ENCODE measurements around the gene WDPCP.
A peak's percentile ranks its signal among the peaks of the same experiment; 100 is the strongest.
"Not testable (repeated sequence)": the region's sequence is repeated elsewhere in the genome, so short reads cannot be mapped to it uniquely, and the experiment has no call there.

WDPCP gene

DNA sequence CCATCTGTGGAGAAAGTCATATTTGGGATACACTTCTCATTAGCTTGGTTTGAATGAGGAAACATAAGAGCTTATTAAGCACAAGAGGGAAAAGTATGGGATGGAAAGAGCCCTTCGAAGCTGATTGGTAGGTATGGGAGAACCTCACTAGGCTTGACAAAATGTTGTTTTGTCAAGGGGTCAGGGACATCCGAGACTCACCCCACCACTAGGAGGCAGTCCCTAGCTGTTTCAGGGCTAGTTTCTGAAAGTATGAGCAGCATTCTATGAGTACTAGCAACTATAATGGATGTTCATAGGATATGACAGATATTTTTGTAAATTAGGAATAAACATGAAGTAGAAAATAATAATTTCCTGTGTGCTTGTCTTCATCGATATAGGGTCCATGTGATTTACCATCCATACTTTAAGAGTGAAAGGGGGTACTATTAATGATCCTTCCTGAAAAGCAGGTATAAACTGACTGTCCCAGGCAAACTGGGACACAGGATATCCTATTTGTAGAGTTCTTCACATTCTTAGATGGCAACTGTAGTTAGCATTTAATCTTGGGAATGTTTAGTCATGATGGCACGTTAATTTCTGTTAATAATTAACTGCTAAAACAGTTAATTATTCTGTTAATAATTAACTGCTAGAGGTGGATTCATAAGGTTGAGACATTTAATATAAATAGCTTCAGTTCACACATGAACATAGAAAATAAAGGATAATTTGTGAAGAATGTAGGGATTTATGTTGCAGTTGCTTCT lies 509.2 kb downstream of the WDPCP start:
- in situ Hi-C loops (cut with HindIII; ENCODE audit: low sequenced_read_pairs) = no loop called here

DNA sequence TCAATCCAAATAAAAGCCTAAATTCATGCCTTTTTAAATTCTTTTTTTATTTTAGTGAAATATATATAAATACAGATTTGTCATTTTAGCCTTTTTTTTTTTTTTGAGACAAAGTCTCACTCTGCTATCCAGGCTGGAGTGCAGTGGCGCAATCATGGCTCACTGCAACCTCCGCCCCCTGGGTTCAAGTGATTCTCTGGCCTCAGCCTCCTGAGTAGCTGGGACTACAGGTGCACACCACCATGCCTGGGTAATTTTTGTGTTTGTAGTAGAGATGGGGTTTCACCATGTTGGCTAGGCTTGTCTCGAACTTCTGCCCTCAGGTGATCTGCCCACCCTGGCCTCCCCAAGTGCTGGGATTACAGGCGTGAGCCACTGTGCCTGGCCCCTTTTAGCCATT lies 513.9 kb downstream of the WDPCP start:
- in situ Hi-C loops (cut with HindIII; ENCODE audit: low sequenced_read_pairs); H3K4me3 ChIP-seq (ENCODE audit: low read depth, low read length); DNase-seq (ENCODE audit: low read depth): not testable (repeated sequence)

More for the DNA sequence above, 509.2 kb downstream of the WDPCP start:
- no peak for DNase-seq (ENCODE audit: low read depth)
- H3K4me3 ChIP-seq (ENCODE audit: low read depth, low read length) = no peak overlapping the region
- TF ChIP-seq, protein P1, sequence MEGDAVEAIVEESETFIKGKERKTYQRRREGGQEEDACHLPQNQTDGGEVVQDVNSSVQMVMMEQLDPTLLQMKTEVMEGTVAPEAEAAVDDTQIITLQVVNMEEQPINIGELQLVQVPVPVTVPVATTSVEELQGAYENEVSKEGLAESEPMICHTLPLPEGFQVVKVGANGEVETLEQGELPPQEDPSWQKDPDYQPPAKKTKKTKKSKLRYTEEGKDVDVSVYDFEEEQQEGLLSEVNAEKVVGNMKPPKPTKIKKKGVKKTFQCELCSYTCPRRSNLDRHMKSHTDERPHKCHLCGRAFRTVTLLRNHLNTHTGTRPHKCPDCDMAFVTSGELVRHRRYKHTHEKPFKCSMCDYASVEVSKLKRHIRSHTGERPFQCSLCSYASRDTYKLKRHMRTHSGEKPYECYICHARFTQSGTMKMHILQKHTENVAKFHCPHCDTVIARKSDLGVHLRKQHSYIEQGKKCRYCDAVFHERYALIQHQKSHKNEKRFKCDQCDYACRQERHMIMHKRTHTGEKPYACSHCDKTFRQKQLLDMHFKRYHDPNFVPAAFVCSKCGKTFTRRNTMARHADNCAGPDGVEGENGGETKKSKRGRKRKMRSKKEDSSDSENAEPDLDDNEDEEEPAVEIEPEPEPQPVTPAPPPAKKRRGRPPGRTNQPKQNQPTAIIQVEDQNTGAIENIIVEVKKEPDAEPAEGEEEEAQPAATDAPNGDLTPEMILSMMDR (IDR thresholded peaks at IDR 0.05; ENCODE audit: low read depth, low read length, missing control alignments) = peak; percentile 20

DNA sequence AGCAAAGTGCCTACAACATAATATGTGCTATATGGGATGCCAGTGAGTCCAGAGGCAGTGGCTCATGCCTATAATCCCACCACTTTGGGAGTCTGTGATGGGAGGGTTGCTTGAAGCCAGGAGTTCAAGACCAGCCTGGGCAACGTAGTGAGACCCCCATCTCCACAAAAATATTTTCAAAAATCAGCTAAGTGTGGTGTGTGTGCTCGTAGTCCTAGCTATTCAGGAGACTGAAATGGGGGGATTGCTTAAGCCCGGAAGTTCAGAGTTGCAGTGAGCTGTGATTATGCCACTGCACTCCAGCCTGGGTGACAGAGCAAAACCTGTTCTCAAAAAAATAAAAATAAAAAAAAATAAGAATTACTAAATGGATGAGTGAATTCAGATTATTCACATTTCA lies 514.3 kb downstream of the WDPCP start:
- in situ Hi-C loops (cut with HindIII; ENCODE audit: low sequenced_read_pairs) = no loop called here
- TF ChIP-seq, protein P1 (IDR thresholded peaks at IDR 0.05; ENCODE audit: low read depth, low read length, missing control alignments) = no peak
- H3K4me3 ChIP-seq (ENCODE audit: low read depth, low read length) = no peak overlapping the region
- no peak for DNase-seq (ENCODE audit: low read depth)

DNA sequence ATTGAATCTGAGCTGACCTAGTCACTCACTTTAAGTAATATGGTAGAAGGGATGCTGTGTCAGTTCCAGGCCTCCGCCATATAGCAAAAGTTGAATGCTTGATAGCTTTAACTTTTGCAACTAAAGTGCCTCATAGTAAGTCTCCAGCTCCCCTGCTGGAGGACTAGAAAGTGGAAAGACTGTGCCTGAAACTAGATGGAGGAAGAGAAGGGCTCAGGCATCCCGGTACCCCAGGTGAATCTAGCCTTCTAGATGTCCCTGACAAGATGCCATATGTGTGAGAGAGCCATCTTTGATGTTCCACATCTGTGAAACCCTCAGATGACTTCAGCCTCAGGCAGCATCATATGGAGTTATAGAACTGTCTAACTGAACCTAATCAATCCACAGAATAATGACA lies 516.6 kb downstream of the WDPCP start:
- in situ Hi-C loops (cut with HindIII; ENCODE audit: low sequenced_read_pairs) = no loop called here
- TF ChIP-seq, protein P1 (IDR thresholded peaks at IDR 0.05; ENCODE audit: low read depth, low read length, missing control alignments) = no peak
- H3K4me3 ChIP-seq (ENCODE audit: low read depth, low read length) = no peak overlapping the region
- DNase-seq (ENCODE audit: low read depth) = no peak
